ENCODE results near the gene ZNF526. TPM values are rescaled to one million over a fixed set of nuclear protein-coding genes. Genes with fewer than 3 reads are reported as not detected.

Gene ZNF526
- total and polyA plus RNA-seq, 9 of the 15 experiments (the other 6 are each of a cell fraction or from before 2014, with no cell fraction given) = 1.3 to 17.9 (median 6.2) TPM

DNA sequence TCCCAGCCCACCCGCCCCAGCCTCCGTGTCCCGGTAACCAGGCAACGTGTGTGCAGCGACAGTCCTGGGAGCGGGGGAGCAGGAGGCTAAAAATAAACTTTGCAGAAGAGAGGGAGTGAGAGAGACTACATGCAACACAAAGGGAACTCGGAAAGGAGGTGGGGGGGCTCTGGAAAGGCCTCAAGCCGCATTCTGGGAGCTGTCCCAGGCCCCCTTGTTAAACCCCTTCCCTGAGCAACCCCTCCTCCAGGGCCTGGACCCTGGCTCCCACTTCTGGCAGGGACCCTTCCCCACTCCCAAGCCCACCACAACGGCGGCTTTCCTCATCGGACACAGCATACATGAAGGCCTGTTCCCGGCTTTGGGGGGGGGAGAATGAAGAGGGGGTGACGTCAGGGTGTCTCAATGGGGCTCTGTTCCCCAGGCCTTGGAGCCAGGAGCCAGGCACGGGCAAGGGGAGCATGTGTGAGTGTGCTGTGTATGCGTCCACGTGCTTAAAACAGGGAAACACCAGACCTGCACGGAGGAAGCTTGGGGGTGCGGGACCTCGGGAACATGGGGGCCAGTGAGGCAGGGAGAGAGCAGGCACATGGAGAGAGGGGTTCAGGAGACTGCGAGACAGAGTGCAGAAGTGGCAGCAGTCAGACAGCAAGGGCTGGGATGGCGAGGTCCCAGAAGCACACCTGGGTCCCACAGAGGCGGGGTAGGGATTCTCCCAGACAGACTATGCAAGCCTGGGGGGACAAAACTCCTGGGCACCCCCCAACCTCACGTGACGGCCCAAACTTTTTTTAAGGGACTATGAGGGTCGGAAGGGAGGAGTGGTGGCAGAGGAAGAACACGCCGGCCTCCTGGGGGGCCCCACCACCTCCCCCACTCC lies 32.5 kb downstream of the ZNF526 start (continued):
- TF ChIP-seq, protein P1, sequence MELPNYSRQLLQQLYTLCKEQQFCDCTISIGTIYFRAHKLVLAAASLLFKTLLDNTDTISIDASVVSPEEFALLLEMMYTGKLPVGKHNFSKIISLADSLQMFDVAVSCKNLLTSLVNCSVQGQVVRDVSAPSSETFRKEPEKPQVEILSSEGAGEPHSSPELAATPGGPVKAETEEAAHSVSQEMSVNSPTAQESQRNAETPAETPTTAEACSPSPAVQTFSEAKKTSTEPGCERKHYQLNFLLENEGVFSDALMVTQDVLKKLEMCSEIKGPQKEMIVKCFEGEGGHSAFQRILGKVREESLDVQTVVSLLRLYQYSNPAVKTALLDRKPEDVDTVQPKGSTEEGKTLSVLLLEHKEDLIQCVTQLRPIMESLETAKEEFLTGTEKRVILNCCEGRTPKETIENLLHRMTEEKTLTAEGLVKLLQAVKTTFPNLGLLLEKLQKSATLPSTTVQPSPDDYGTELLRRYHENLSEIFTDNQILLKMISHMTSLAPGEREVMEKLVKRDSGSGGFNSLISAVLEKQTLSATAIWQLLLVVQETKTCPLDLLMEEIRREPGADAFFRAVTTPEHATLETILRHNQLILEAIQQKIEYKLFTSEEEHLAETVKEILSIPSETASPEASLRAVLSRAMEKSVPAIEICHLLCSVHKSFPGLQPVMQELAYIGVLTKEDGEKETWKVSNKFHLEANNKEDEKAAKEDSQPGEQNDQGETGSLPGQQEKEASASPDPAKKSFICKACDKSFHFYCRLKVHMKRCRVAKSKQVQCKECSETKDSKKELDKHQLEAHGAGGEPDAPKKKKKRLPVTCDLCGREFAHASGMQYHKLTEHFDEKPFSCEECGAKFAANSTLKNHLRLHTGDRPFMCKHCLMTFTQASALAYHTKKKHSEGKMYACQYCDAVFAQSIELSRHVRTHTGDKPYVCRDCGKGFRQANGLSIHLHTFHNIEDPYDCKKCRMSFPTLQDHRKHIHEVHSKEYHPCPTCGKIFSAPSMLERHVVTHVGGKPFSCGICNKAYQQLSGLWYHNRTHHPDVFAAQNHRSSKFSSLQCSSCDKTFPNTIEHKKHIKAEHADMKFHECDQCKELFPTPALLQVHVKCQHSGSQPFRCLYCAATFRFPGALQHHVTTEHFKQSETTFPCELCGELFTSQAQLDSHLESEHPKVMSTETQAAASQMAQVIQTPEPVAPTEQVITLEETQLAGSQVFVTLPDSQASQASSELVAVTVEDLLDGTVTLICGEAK (IDR thresholded peaks at IDR 0.05) = 0 out of 2 replicates have a peak, but pooled peaks have one; percentile 22
- TF ChIP-seq, protein P1 (CRISPR knock-in tag; IDR thresholded peaks at IDR 0.05) = no peak
- no peak for TF ChIP-seq PURB (CRISPR knock-in tag; IDR thresholded peaks at IDR 0.05; ENCODE audit: low read depth)
- TF ChIP-seq, protein P2, sequence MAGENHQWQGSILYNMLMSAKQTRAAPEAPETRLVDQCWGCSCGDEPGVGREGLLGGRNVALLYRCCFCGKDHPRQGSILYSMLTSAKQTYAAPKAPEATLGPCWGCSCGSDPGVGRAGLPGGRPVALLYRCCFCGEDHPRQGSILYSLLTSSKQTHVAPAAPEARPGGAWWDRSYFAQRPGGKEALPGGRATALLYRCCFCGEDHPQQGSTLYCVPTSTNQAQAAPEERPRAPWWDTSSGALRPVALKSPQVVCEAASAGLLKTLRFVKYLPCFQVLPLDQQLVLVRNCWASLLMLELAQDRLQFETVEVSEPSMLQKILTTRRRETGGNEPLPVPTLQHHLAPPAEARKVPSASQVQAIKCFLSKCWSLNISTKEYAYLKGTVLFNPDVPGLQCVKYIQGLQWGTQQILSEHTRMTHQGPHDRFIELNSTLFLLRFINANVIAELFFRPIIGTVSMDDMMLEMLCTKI (IDR thresholded peaks at IDR 0.05; ENCODE audit: partially characterized antibody) = no peak
- no peak for TF ChIP-seq RAD51 (IDR thresholded peaks at IDR 0.05; ENCODE audit: borderline replicate concordance, low read depth)
- TF ChIP-seq MCM2 (IDR thresholded peaks at IDR 0.05; ENCODE audit: low read depth) = no peak
- TF ChIP-seq, protein P3, sequence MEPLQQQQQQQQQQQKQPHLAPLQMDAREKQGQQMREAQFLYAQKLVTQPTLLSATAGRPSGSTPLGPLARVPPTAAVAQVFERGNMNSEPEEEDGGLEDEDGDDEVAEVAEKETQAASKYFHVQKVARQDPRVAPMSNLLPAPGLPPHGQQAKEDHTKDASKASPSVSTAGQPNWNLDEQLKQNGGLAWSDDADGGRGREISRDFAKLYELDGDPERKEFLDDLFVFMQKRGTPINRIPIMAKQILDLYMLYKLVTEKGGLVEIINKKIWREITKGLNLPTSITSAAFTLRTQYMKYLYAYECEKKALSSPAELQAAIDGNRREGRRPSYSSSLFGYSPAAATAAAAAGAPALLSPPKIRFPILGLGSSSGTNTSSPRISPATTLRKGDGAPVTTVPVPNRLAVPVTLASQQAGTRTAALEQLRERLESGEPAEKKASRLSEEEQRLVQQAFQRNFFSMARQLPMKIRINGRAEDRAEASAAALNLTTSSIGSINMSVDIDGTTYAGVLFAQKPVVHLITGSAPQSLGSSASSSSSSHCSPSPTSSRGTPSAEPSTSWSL (CRISPR knock-in tag; IDR thresholded peaks at IDR 0.05; ENCODE audit: borderline replicate concordance) = no peak
- no peak for TF ChIP-seq ZNF3 (CRISPR knock-in tag; IDR thresholded peaks at IDR 0.05)
- no peak for TF ChIP-seq MCM5 (IDR thresholded peaks at IDR 0.05; ENCODE audit: low read depth)
- TF ChIP-seq ETV1 (tag; conservative IDR thresholded peaks at IDR 0.05; ENCODE audit: low read depth) = no peak
- no peak for TF ChIP-seq C11orf30 (IDR thresholded peaks at IDR 0.05; ENCODE audit: low read depth)

Measured in K562 (cell line).